BJ (cell line): ENCODE results near the gene BAIAP2L1. TPM values are rescaled to one million over a fixed set of nuclear protein-coding genes. Genes with fewer than 3 reads are reported as not detected.

ENCODE experiments used
- CTCF ChIA-PET: fragments of 350-600 bp; formaldehyde crosslinking; extraction: SDS; loops from one replicate; lab custom pipeline; 2021; ENCODE audit warnings: antibody characterized with exemption, inconsistent platforms; lab: Yijun Ruan, JAX
- POLR2A ChIA-PET: fragments of 300-600 bp; sonication (Branson Sonifier 250); formaldehyde crosslinking; extraction: SDS; loops from one replicate; lab custom pipeline; 2021; ENCODE audit warnings: antibody characterized with exemption; lab: Charles Lee
- DNase-seq: peaks from one replicate; pipeline ENCODE4 v3.0.0-alpha.2; 2011; ENCODE audit warnings: low read depth
- H3K27me3 ChIP-seq: 2 replicates; pipeline ENCODE4 v1.6.0; 2011; ENCODE audit warnings: low read length; ENCODE audit not compliant: control insufficient read depth, insufficient read depth
- H3K36me3 ChIP-seq: 2 replicates; pipeline ENCODE4 v1.5.1; 2011; ENCODE audit warnings: low read length; ENCODE audit not compliant: control insufficient read depth, insufficient read depth
- H3K4me3 ChIP-seq: 2 replicates; pipeline ENCODE4 v1.5.1; 2011; ENCODE audit warnings: low read depth, mild to moderate bottlenecking, control low read depth, low read length
- polyA plus RNA-seq: library from polyadenylated mRNA; depleted of rRNA; stranded (reverse); fragments of >200 nt; gene quantifications from 2 replicates; pipeline ENCODE4 v1.2.3, GENCODE V29; 2011
- TF ChIP-seq, protein P1 (sequence below): IDR thresholded peaks from 2 replicates; pipeline ENCODE4 v1.5.1; 2011; ENCODE audit warnings: low read depth, mild to moderate bottlenecking, control low read depth, inconsistent platforms, low read length, moderate library complexity; ENCODE audit not compliant: insufficient read depth

BAIAP2L1 gene
- polyA plus RNA-seq, 1 experiment = 11.4 TPM

DNA sequence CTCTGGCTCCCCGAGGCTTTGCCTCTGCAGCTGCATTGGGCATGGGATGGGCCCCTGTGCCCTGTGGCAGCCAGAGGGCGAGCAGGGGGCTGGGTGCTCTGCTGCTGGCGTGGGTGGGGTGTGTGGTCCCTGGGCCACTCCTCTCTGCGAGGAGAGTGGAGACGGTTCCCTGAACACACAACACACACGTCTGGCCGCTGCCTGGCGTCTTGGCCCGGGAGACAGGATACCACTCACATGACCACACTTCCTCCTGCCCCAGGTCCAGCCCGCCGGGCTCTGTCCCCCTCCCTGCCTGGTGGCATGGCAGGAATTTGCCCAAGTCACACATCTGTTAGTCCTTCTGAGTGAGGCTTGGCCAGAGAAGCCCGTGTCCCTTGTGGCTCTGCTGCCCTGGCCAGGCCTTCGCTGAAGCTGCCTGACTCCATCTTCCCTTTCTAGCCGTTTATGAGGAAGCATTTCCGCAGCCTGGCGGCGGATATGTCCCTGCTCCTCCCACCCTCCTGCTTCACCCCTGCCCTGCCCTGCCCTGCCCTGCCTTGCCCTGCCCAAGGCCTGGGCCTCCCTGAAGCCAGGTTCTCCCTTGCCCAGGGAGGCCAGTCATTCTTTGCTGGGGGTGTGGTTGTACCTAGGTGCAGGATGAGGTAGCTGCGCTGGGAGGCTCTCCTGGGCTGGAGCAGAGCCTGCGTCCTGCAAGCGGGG is 116.4 kb downstream of the BAIAP2L1 start:
- CTCF ChIA-PET = interaction anchor here (1.1 to 3.7 kb wide), 2 partner anchors 10 to 11 kb away, joined by 3 to 18 read pairs; no protein-coding TSS in a partner anchor
- Histone ChIP-seq H3K27me3 (no peaks in the 10 kb centered on the region), H3K36me3 (peaks cover 19% of the 10 kb centered on the region), H3K4me3 (peak overlapping the region; percentile 89)
- POLR2A ChIA-PET = no interaction called here
- peak; percentile 79 for DNase-seq
- TF ChIP-seq, protein P1, sequence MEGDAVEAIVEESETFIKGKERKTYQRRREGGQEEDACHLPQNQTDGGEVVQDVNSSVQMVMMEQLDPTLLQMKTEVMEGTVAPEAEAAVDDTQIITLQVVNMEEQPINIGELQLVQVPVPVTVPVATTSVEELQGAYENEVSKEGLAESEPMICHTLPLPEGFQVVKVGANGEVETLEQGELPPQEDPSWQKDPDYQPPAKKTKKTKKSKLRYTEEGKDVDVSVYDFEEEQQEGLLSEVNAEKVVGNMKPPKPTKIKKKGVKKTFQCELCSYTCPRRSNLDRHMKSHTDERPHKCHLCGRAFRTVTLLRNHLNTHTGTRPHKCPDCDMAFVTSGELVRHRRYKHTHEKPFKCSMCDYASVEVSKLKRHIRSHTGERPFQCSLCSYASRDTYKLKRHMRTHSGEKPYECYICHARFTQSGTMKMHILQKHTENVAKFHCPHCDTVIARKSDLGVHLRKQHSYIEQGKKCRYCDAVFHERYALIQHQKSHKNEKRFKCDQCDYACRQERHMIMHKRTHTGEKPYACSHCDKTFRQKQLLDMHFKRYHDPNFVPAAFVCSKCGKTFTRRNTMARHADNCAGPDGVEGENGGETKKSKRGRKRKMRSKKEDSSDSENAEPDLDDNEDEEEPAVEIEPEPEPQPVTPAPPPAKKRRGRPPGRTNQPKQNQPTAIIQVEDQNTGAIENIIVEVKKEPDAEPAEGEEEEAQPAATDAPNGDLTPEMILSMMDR = 0 out of 2 replicates have a peak, but pooled peaks have one; percentile 8

DNA sequence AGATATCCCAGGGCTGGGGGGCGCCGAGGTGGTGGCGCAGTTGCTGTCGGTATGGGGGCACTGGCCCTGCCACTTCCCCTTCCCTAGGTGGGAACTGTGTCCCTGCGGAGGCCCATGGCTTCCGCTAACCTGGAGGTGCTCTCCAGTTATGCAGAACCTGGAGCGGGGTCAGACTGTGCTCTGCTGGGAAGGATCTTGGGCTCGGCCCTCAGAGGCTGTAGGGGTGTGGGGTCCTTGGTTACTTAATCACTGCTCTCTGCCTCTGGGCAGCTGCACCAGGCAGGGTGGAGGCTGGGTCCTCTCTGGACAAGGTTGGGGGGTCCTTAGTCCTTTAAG is 117.0 kb downstream of the BAIAP2L1 start:
- Histone ChIP-seq H3K27me3 (no peaks in the 10 kb centered on the region), H3K36me3 (peaks cover 16% of the 10 kb centered on the region), H3K4me3 (peak overlapping the region; percentile 89)
- TF ChIP-seq, protein P1 = no peak
- ChIA-PET CTCF (interaction anchor here (3.7 kb wide), 1 partner anchor 10 kb away, joined by 18 read pairs; no protein-coding TSS in a partner anchor), POLR2A (no interaction called here)
- no peak for DNase-seq

DNA sequence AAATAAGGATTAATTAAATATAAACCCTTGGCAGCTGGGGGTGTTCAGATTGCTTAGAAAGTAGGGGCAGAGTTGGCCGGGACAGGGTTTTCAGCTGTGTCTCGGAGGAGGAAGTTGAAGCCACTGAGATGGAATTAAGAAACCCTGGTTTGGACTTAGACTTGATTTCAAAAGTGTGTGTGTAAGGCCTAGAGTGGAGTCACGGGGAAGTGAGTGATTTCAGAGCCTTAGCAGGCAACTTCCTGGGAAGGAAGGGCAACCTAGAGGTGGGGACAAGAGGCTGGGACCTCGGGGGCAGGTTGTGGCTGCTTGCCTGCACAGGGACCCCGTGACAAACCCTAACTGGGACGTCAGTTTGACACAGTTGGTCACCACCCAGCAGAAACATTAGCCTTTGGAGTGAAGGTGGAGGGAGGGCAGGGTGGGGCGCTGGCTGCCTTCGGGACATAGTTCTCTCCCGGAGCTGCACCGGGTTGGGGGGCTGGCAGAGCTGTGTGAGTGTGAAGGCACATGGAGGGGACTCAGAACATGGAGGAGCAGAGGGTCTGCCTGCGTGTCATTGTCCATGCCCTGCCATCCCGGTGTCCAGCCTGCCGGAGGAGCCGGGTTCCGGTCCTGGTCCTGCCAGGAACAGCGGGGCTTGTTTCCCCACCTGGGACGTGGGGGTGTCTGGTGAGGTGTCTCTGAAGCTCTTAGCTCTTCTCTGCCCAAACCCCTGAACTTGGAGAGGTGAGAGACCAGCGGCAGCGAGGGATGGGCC is 117.6 kb downstream of the BAIAP2L1 start:
- no peak for DNase-seq
- Histone ChIP-seq H3K27me3 (no peaks in the 10 kb centered on the region), H3K4me3 (peak overlapping the region; percentile 89), H3K36me3 (peaks cover 16% of the 10 kb centered on the region)
- TF ChIP-seq, protein P1 = no peak
- ChIA-PET CTCF (interaction anchor here (0.6 to 3.7 kb wide), 2 partner anchors 11 to 118 kb away, joined by 3 to 18 read pairs; no protein-coding TSS in a partner anchor), POLR2A (no interaction called here)

DNA sequence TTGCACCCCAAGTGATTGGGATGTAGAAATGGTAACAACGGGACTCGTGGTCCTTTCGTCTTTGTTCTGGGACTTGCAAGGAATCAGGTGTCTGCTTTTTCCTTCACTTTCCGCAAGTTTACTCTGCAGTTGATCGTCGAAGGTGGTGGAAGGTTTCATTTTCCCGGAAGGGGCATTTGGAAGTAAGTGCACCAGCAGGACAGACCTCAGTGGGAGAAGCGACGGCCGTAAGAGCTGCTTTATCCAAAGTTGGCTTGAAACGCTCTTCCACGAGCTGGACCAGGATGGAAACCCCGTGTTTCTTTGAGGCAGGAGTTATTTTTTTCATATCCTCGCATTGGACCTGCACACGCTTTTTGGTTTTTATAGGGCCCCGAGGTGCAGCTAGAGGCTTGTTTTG is 118.2 kb downstream of the BAIAP2L1 start:
- H3K36me3 ChIP-seq = peaks cover 13% of the 10 kb centered on the region
- ChIA-PET CTCF (interaction anchor here (0.6 kb wide), 1 partner anchor 119 kb away, joined by 3 read pairs; no protein-coding TSS in a partner anchor), POLR2A (no interaction called here)
- no peak for DNase-seq
- TF ChIP-seq, protein P1 = no peak
- H3K4me3 ChIP-seq = peak overlapping the region; percentile 89
- H3K27me3 ChIP-seq = no peaks in the 10 kb centered on the region
